ENCODE results near the gene PCCA. TPM values are rescaled to one million over a fixed set of nuclear protein-coding genes. Genes with fewer than 3 reads are reported as not detected.

Gene PCCA
- total RNA-seq, 1 donor from 2014 or later: 15.3 TPM

GRCh38 chr13:100176801-100177400 lies 88.0 kb downstream of the PCCA start:
- ChIA-PET CTCF (no interaction called here), POLR2A (no interaction called here)
- Mint-ChIP-seq H3K27me3 (no peaks in the 10 kb centered on the region), H3K9me3 (no peaks in the 10 kb centered on the region), H3K27ac (no peak overlapping the region), H3K4me1 (no peaks in the 10 kb centered on the region), H3K36me3 (ENCODE audit: low read depth) (no peaks in the 10 kb centered on the region), H3K4me3 (no peak overlapping the region)
- DNase-seq (no peak), ATAC-seq (ENCODE audit: low read depth) (no peak)
- TF ChIP-seq CTCF (IDR thresholded peaks at IDR 0.05): no peak
- intact Hi-C loops (cut with micrococcal nuclease): no loop called here

GRCh38 chr13:100178309-100178708 lies 89.4 kb downstream of the PCCA start:
- H3K4me1 Mint-ChIP-seq: no peaks in the 10 kb centered on the region
- H3K27me3 Mint-ChIP-seq: no peaks in the 10 kb centered on the region
- POLR2A ChIA-PET: no interaction called here
- TF ChIP-seq CTCF (IDR thresholded peaks at IDR 0.05): no peak
- intact Hi-C loops (cut with micrococcal nuclease): no loop called here
- H3K27ac Mint-ChIP-seq: no peak overlapping the region
- H3K9me3 Mint-ChIP-seq: no peaks in the 10 kb centered on the region
- CTCF ChIA-PET: no interaction called here
- no peak for DNase-seq
- no peak overlapping the region for H3K4me3 Mint-ChIP-seq
- H3K36me3 Mint-ChIP-seq (ENCODE audit: low read depth): no peaks in the 10 kb centered on the region
- no peak for ATAC-seq (ENCODE audit: low read depth)

- intact Hi-C loops (cut with micrococcal nuclease): no loop called here
- CTCF ChIA-PET: no interaction called here
Measured at GRCh38 chr13:100179276-100179675, 90.4 kb downstream of the PCCA start.

GRCh38 chr13:100182900-100183490 lies 94.1 kb downstream of the PCCA start:
- POLR2A ChIA-PET: interaction anchor here (0.6 kb wide), 1 partner anchor 340 kb away, joined by 4 read pairs; no protein-coding TSS in a partner anchor
- no peaks in the 10 kb centered on the region for H3K27me3 Mint-ChIP-seq
- CTCF ChIA-PET: no interaction called here
- H3K4me1 Mint-ChIP-seq: no peaks in the 10 kb centered on the region
- DNase-seq (no peak), ATAC-seq (ENCODE audit: low read depth) (no peak)
- intact Hi-C loops (cut with micrococcal nuclease): no loop called here
- no peak for TF ChIP-seq CTCF (IDR thresholded peaks at IDR 0.05)
- no peak overlapping the region for H3K27ac Mint-ChIP-seq
- no peak overlapping the region for H3K4me3 Mint-ChIP-seq
- H3K9me3 Mint-ChIP-seq: no peaks in the 10 kb centered on the region
- H3K36me3 Mint-ChIP-seq (ENCODE audit: low read depth): no peaks in the 10 kb centered on the region

More at GRCh38 chr13:100179276-100179675, 90.4 kb downstream of the PCCA start:
- no peaks in the 10 kb centered on the region for H3K4me1 Mint-ChIP-seq
- no peak for DNase-seq
- TF ChIP-seq CTCF (IDR thresholded peaks at IDR 0.05): no peak
- no peak overlapping the region for H3K4me3 Mint-ChIP-seq
- H3K9me3 Mint-ChIP-seq: no peaks in the 10 kb centered on the region
- no peaks in the 10 kb centered on the region for H3K27me3 Mint-ChIP-seq
- ATAC-seq (ENCODE audit: low read depth): no peak
- H3K36me3 Mint-ChIP-seq (ENCODE audit: low read depth): no peaks in the 10 kb centered on the region
- no peak overlapping the region for H3K27ac Mint-ChIP-seq
- POLR2A ChIA-PET: no interaction called here

GRCh38 chr13:100184095-100184494 lies 95.2 kb downstream of the PCCA start:
- TF ChIP-seq CTCF (IDR thresholded peaks at IDR 0.05): no peak
- H3K36me3 Mint-ChIP-seq (ENCODE audit: low read depth): no peaks in the 10 kb centered on the region
- CTCF ChIA-PET: no interaction called here
- no peaks in the 10 kb centered on the region for H3K4me1 Mint-ChIP-seq
- POLR2A ChIA-PET: no interaction called here
- ATAC-seq (ENCODE audit: low read depth) (no peak), DNase-seq (no peak)
- intact Hi-C loops (cut with micrococcal nuclease): no loop called here
- H3K4me3 Mint-ChIP-seq: no peak overlapping the region
- no peaks in the 10 kb centered on the region for H3K27me3 Mint-ChIP-seq
- H3K27ac Mint-ChIP-seq: no peak overlapping the region
- no peaks in the 10 kb centered on the region for H3K9me3 Mint-ChIP-seq
